Prostate gland (tissue), 2 donors: ENCODE data around the gene PROX1.

Source experiments
- CTCF ChIP-seq, 4 experiments: fragments of 200-600 bp in 2 of 4; fragments of 450-650 bp in 2 of 4; sonication (generic) in 2 of 4; IDR thresholded peaks; 1 replicate in 3 of 4; 2 replicates in 1 of 4; pipeline ENCODE4 v1.5.1; 2016 to 2019; ENCODE audit warnings: antibody characterized with exemption in 4 of 4, mild to moderate bottlenecking in 2 of 4, moderate library complexity in 2 of 4
- POLR2A ChIP-seq: fragments of 450-650 bp; IDR thresholded peaks from one replicate; pipeline ENCODE4 v1.6.1; 2016; ENCODE audit warnings: antibody characterized with exemption, mild to moderate bottlenecking

GRCh38 chr1:214003233-214003632 is 15.5 kb downstream of the PROX1 start:
- TF ChIP-seq CTCF (IDR thresholded peaks at IDR 0.05): no peak
- TF ChIP-seq POLR2A: no peak
